ENCODE measurements around the gene WEE1.
A peak's percentile ranks its signal among the peaks of the same experiment; 100 is the strongest.

Gene WEE1

GRCh38 chr11:9566561-9567063 is 6.9 kb upstream of the WEE1 start:
- H3K4me3 ChIP-seq (ENCODE audit: low read length): no peak overlapping the region
- TF ChIP-seq CTCF (conservative IDR thresholded peaks at IDR 0.05; ENCODE audit: low read length): no peak
- peak; percentile 58 for DNase-seq (ENCODE audit: low read depth)

DNA sequence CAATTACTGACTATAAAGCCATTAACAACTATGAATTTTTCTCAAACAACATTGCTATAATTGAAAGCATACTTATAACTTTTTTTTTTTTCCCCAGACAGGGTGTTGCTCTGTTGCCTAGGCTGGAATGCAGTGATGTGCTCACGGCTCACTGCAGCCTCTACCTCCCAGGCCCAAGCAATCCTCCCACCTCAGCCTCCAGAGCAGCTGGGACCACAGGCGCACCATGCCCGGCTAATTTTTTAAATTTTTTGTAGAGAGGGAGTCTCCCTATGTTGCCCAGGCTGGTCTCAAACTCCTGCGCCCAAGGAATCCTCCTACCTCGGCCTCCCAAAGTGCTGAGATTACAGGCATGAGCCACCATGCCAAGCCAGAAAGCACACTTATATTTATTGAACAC is 6.1 kb upstream of the WEE1 start:
- no peak overlapping the region for H3K4me3 ChIP-seq (ENCODE audit: low read length)
- DNase-seq (ENCODE audit: low read depth): no peak
- TF ChIP-seq CTCF (conservative IDR thresholded peaks at IDR 0.05; ENCODE audit: low read length): no peak

DNA sequence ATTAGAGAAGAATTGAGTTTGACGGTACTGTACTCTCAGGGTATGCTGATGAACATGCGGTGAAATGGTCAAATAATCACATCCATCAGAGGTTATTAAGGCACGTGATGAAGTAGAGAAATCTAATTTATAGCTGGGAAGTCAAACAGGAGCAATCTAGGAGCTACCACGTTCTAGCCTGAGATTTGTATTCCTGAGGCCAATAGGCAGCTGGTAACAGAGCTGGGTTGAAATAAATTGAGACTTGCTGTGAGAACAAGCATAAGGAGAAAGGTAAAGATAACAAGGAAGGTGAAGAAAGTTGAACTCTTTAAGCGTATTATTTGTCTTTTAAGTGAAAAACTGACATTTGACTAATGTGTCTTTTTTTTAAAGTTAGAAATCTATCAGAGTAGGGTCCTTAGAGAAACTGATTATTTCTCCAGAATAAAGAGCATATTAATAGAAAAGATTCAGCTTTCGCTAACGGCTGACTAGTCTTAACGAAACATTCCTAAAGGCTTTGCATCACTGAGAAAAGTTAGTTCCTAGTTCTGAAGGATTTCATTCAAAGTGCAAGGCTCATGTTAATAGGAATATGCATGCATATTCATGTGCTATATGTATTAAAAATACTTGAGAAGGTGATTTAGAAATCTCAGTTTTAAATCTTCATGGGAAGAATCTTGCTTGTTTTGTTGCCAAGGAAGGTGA is 5.2 kb upstream of the WEE1 start:
- no peak for TF ChIP-seq CTCF (conservative IDR thresholded peaks at IDR 0.05; ENCODE audit: low read length)
- H3K4me3 ChIP-seq (ENCODE audit: low read length): no peak overlapping the region
- DNase-seq (ENCODE audit: low read depth): no peak

GRCh38 chr11:9568854-9569587 is 4.4 kb upstream of the WEE1 start:
- H3K4me3 ChIP-seq (ENCODE audit: low read length): peak overlapping the region; percentile 1; the same call in 1 of the 2 replicates
- peak; percentile 95 for DNase-seq (ENCODE audit: low read depth)

GRCh38 chr11:9569588-9570164 is 3.8 kb upstream of the WEE1 start:
- DNase-seq (ENCODE audit: low read depth): no peak

More at GRCh38 chr11:9568854-9569587, 4.4 kb upstream of the WEE1 start:
- TF ChIP-seq CTCF (conservative IDR thresholded peaks at IDR 0.05; ENCODE audit: low read length): no peak

DNA sequence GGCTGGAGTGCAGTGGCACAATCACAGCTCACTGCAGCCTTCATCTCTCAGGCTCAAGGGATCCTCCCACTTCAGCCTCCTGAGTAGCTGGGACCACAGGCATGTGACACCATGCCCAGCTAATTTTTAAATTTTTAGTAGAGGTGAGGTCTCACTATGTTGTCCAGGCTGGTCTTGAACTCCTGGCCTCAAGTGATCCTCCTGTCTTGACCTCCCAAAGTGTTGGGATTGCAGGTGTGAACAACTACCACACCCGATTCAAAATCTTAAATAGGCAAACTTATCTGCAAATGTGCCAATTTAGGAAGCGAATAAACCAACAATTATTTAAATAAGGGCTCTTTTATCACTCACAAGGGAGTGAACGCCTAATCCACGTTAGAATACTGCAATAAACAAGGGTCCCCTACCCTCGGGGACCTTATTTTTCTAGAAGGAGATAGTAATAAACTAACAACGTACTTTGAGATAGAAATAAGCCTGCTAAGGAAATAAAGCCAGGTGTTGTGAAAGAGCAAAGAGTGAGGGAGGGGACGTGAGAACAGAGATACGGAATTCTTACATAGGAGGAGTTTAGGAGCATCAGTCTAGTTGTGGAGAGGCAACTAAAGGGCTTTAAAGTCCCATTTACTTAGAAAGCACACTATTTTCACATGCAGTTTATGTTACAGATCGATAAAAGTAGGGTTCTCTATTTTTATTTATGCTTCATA is 3.0 kb upstream of the WEE1 start:
- DNase-seq (ENCODE audit: low read depth): no peak
- H3K4me3 ChIP-seq (ENCODE audit: low read length): no peak overlapping the region
- no peak for TF ChIP-seq CTCF (conservative IDR thresholded peaks at IDR 0.05; ENCODE audit: low read length)

More at GRCh38 chr11:9569588-9570164, 3.8 kb upstream of the WEE1 start:
- no peak overlapping the region; the same call in 1 of the 2 replicates for H3K4me3 ChIP-seq (ENCODE audit: low read length)
- no peak for TF ChIP-seq CTCF (conservative IDR thresholded peaks at IDR 0.05; ENCODE audit: low read length)
